Subcutaneous abdominal adipose tissue (tissue), 5 donors: ENCODE data around the gene SPRED2.
A peak's percentile ranks its signal among the peaks of the same experiment; 100 is the strongest.

Source experiments
- H3K27ac ChIP-seq: one replicate; pipeline ENCODE4 v1.7.0; 2013; ENCODE audit warnings: low read depth, mild to moderate bottlenecking, inconsistent platforms, low read length, moderate library complexity
- H3K27me3 ChIP-seq, 5 donors: one replicate each; pipeline ENCODE4 v1.7.0; 2013; ENCODE audit warnings: low read length in 5 of 5, inconsistent platforms in 1 of 5; ENCODE audit not compliant: control insufficient read depth in 5 of 5, insufficient read depth in 4 of 5
- H3K36me3 ChIP-seq, 5 donors: one replicate each; pipeline ENCODE4 v1.7.0; 2013; ENCODE audit warnings: low read length in 5 of 5; ENCODE audit not compliant: control insufficient read depth in 5 of 5, insufficient read depth in 5 of 5
- H3K4me1 ChIP-seq, 5 donors: one replicate each; pipeline ENCODE4 v1.7.0; 2013; ENCODE audit warnings: low read length in 5 of 5, mild to moderate bottlenecking in 3 of 5, moderate library complexity in 1 of 5; ENCODE audit not compliant: control insufficient read depth in 5 of 5, insufficient read depth in 5 of 5
- H3K4me3 ChIP-seq, 5 donors: one replicate each; pipeline ENCODE4 v1.7.0; 2013; ENCODE audit warnings: low read length in 5 of 5, low read depth in 1 of 5
- H3K9ac ChIP-seq, 5 donors: one replicate each; pipeline ENCODE4 v1.7.0; 2013; ENCODE audit warnings: low read length in 5 of 5, mild to moderate bottlenecking in 4 of 5, moderate library complexity in 3 of 5
- H3K9me3 ChIP-seq, 5 donors: one replicate each; pipeline ENCODE4 v1.7.0; 2013; ENCODE audit warnings: low read length in 5 of 5; ENCODE audit not compliant: control insufficient read depth in 5 of 5
- donor health status: healthy.
- donor health status: healthy.
- donor health status: healthy.
- donor health status: healthy.
- donor health status: healthy.

Gene SPRED2

GRCh38 chr2:65380255-65380654 is 52.1 kb downstream of the SPRED2 start:
- no peaks in the 10 kb centered on the region for H3K27me3 ChIP-seq
- no peak overlapping the region for H3K27ac ChIP-seq
- no peak overlapping the region for H3K4me3 ChIP-seq
- H3K9me3 ChIP-seq, result no peaks in the 10 kb centered on the region
- no peak overlapping the region for H3K9ac ChIP-seq
- H3K4me1 ChIP-seq, result peaks cover 7 to 66% (median 42%) of the 10 kb centered on the region in 5 donors
- H3K36me3 ChIP-seq, result peaks cover 0 to 5% (median 0%) of the 10 kb centered on the region in 5 donors

GRCh38 chr2:65379721-65380171 is 52.7 kb downstream of the SPRED2 start:
- H3K27ac ChIP-seq, result no peak overlapping the region
- no peak overlapping the region for H3K9ac ChIP-seq
- H3K4me1 ChIP-seq, result peaks cover 7 to 61% (median 41%) of the 10 kb centered on the region in 5 donors
- no peaks in the 10 kb centered on the region for H3K9me3 ChIP-seq
- H3K36me3 ChIP-seq, result peaks cover 0 to 5% (median 0%) of the 10 kb centered on the region in 5 donors
- H3K4me3 ChIP-seq, result no peak overlapping the region
- no peaks in the 10 kb centered on the region for H3K27me3 ChIP-seq

GRCh38 chr2:65379223-65379622 is 53.2 kb downstream of the SPRED2 start:
- Histone ChIP-seq H3K9ac (no peak overlapping the region), H3K27ac (no peak overlapping the region), H3K27me3 (no peaks in the 10 kb centered on the region), H3K4me3 (no peak overlapping the region), H3K36me3 (peaks cover 0 to 5% (median 0%) of the 10 kb centered on the region in 5 donors), H3K9me3 (no peaks in the 10 kb centered on the region), H3K4me1 (peaks cover 7 to 56% (median 37%) of the 10 kb centered on the region in 5 donors)

DNA sequence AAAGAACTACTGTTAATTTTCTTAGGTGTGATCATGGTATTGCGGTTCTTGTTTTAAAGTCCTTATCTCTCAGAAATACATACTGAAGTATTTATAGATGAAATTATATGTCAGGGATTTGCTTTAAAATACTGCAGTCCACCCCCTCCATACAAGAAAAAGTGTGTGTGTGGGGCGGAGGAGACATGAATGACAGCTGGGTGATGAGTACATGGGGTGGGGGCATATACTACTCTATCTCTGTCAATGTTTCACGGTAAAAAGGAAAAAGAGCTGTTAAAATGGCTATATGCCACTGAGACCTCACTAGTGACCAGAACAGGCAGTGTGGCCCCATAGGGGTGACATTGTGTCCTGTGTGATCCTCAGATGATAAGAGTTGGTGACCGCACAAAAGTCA is 54.1 kb downstream of the SPRED2 start:
- no peaks in the 10 kb centered on the region for H3K9me3 ChIP-seq
- H3K27me3 ChIP-seq, result no peaks in the 10 kb centered on the region
- H3K27ac ChIP-seq, result peak overlapping the region; percentile 14
- H3K9ac ChIP-seq, result no peak overlapping the region
- no peak overlapping the region for H3K4me3 ChIP-seq
- peaks cover 0 to 5% (median 0%) of the 10 kb centered on the region in 5 donors for H3K36me3 ChIP-seq
- H3K4me1 ChIP-seq, result peaks cover 4 to 46% (median 28%) of the 10 kb centered on the region in 5 donors

DNA sequence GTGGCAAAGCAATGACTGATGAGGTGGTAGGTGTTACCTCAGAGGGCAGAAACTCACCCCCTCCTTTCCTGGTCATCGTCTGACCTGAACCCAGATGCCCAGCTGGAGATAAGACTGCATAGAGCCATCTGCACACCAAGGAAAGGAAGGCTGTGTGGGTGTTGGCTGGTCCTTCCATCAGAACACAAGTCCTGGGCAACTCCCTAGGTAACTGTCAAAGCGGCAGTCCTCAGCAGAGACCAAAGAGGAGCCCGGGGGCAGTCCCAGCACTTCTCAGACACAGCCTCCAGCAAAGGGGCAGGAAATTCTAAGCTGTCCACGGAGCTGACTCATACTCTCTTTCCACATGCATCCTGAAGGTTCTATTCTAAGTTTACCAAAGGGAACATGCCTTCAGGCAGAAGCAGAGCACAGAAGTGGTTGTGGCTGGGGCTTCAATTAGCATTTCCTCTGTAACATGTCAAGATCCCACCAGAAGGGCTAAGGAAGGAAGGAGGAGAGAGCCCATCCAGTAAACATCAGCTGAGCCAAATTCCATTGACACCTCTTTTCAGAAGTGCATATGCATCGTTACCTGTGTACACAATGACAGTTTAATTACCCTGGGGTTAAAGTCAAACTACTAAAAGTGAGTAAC is 54.7 kb downstream of the SPRED2 start:
- H3K9ac ChIP-seq, result no peak overlapping the region
- no peaks in the 10 kb centered on the region for H3K9me3 ChIP-seq
- no peak overlapping the region for H3K4me3 ChIP-seq
- peaks cover 0 to 5% (median 0%) of the 10 kb centered on the region in 5 donors for H3K36me3 ChIP-seq
- no peaks in the 10 kb centered on the region for H3K27me3 ChIP-seq
- peak overlapping the region; percentile 14 for H3K27ac ChIP-seq
- H3K4me1 ChIP-seq, result peaks cover 3 to 43% (median 23%) of the 10 kb centered on the region in 5 donors

- Histone ChIP-seq H3K9ac (no peak overlapping the region), H3K36me3 (peaks cover 0 to 5% (median 0%) of the 10 kb centered on the region in 5 donors), H3K4me1 (peaks cover 5 to 42% (median 25%) of the 10 kb centered on the region in 5 donors), H3K4me3 (no peak overlapping the region), H3K27ac (no peak overlapping the region), H3K27me3 (no peaks in the 10 kb centered on the region), H3K9me3 (no peaks in the 10 kb centered on the region)
Measured at GRCh38 chr2:65375723-65376122, 56.7 kb downstream of the SPRED2 start.

GRCh38 chr2:65374999-65375398 is 57.4 kb downstream of the SPRED2 start:
- Histone ChIP-seq H3K4me3 (no peak overlapping the region), H3K27me3 (no peaks in the 10 kb centered on the region), H3K9me3 (no peaks in the 10 kb centered on the region), H3K9ac (no peak overlapping the region), H3K36me3 (peaks cover 0 to 5% (median 0%) of the 10 kb centered on the region in 5 donors), H3K27ac (no peak overlapping the region), H3K4me1 (peaks cover 7 to 47% (median 32%) of the 10 kb centered on the region in 5 donors)

GRCh38 chr2:65374575-65374974 is 57.8 kb downstream of the SPRED2 start:
- Histone ChIP-seq H3K9ac (no peak overlapping the region), H3K4me1 (peaks cover 7 to 48% (median 35%) of the 10 kb centered on the region in 5 donors)

DNA sequence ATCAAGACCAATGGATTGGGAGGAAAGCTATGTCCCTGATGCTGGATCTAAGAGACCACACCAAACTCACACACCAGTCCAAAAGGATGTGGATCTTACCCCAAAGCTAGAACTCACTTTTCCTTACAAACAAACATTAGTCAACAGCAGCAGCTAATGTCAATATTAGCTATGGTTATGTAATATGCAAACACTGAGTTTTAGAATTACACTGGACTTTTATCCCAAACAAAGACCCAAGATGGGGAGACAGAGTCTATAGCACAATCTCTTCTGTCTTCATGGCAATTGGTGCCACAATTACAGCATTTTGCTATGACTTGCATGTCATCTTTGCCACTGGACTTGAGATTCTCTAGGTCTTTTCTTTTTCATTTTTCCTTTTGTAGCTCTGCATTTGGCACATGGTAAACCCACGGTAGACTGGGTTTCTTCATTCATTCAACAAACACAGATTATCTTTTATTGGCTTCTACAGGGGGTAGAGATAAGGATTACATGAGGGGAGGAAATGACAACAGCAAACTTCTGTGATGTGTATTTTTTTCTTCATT is 59.0 kb downstream of the SPRED2 start:
- Histone ChIP-seq H3K9me3 (no peaks in the 10 kb centered on the region), H3K4me3 (no peak overlapping the region), H3K36me3 (no peaks in the 10 kb centered on the region), H3K27ac (no peak overlapping the region), H3K27me3 (no peaks in the 10 kb centered on the region), H3K9ac (no peak overlapping the region), H3K4me1 (peaks cover 7 to 48% (median 35%) of the 10 kb centered on the region in 5 donors)

More at GRCh38 chr2:65374575-65374974, 57.8 kb downstream of the SPRED2 start:
- Histone ChIP-seq H3K9me3 (no peaks in the 10 kb centered on the region), H3K27me3 (no peaks in the 10 kb centered on the region), H3K4me3 (no peak overlapping the region), H3K36me3 (peaks cover 0 to 2% (median 0%) of the 10 kb centered on the region in 5 donors), H3K27ac (no peak overlapping the region)

DNA sequence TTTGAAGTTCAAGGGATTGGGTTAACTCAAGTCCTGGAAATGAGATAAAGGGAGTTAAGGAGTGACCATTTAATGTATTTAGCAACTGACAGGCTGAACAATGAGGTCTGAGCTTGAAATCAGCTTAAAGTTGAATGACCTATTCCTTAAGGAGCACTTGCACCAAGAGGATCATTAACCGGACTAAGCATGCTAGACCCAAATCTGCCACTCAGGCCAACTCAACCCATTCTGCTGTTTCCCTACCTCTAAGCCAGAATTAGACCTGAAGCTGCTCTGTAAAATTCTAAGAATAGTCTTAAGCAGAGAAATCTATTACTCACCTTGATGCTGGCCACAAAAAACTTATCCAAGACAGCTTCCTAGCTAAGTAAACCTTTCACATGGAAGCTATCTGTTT is 59.8 kb downstream of the SPRED2 start:
- Histone ChIP-seq H3K9me3 (no peaks in the 10 kb centered on the region), H3K36me3 (no peaks in the 10 kb centered on the region), H3K27ac (no peak overlapping the region), H3K27me3 (no peaks in the 10 kb centered on the region), H3K4me1 (peaks cover 8 to 46% (median 31%) of the 10 kb centered on the region in 5 donors), H3K4me3 (no peak overlapping the region), H3K9ac (no peak overlapping the region)
